Measurements from ENCODE around the gene MAP1S. TPM values are rescaled to one million over a fixed set of nuclear protein-coding genes. Genes with fewer than 3 reads are reported as not detected.

MAP1S gene
- total RNA-seq, 1 donor from 2014 or later = 111 TPM

GRCh38 chr19:17747205-17748098, 28.2 kb downstream of the MAP1S start:
- DNase-seq = peak; percentile 95
- Mint-ChIP-seq H3K27ac (ENCODE audit: unreplicated experiment) (no peak overlapping the region), H3K4me1 (ENCODE audit: low read depth, unreplicated experiment) (no peaks in the 10 kb centered on the region)

GRCh38 chr19:17748884-17749638, 29.8 kb downstream of the MAP1S start:
- peak overlapping the region; percentile 75 for H3K4me3 Mint-ChIP-seq (ENCODE audit: unreplicated experiment)
- no peaks in the 10 kb centered on the region for H3K36me3 Mint-ChIP-seq (ENCODE audit: unreplicated experiment)
- DNase-seq = no peak
- peaks cover 7% of the 10 kb centered on the region for H3K9me3 Mint-ChIP-seq (ENCODE audit: unreplicated experiment)
- peaks cover 7% of the 10 kb centered on the region for H3K27me3 Mint-ChIP-seq (ENCODE audit: unreplicated experiment)
- peaks cover 3% of the 10 kb centered on the region for H3K4me1 Mint-ChIP-seq (ENCODE audit: low read depth, unreplicated experiment)
- H3K27ac Mint-ChIP-seq (ENCODE audit: unreplicated experiment) = no peak overlapping the region
- no peak for TF ChIP-seq CTCF (IDR thresholded peaks at IDR 0.05; ENCODE audit: partially characterized antibody, unreplicated experiment)

More at GRCh38 chr19:17747205-17748098, 28.2 kb downstream of the MAP1S start:
- Mint-ChIP-seq H3K9me3 (ENCODE audit: unreplicated experiment) (peaks cover 7% of the 10 kb centered on the region), H3K4me3 (ENCODE audit: unreplicated experiment) (peak overlapping the region; percentile 77), H3K36me3 (ENCODE audit: unreplicated experiment) (no peaks in the 10 kb centered on the region), H3K27me3 (ENCODE audit: unreplicated experiment) (peaks cover 6% of the 10 kb centered on the region)
- TF ChIP-seq CTCF (IDR thresholded peaks at IDR 0.05; ENCODE audit: partially characterized antibody, unreplicated experiment) = no peak

- no peaks in the 10 kb centered on the region for H3K36me3 Mint-ChIP-seq (ENCODE audit: unreplicated experiment)
- H3K4me1 Mint-ChIP-seq (ENCODE audit: low read depth, unreplicated experiment) = peaks cover 7% of the 10 kb centered on the region
- no peak for DNase-seq
- H3K9me3 Mint-ChIP-seq (ENCODE audit: unreplicated experiment) = peaks cover 9% of the 10 kb centered on the region
- no peak for TF ChIP-seq CTCF (IDR thresholded peaks at IDR 0.05; ENCODE audit: partially characterized antibody, unreplicated experiment)
- H3K4me3 Mint-ChIP-seq (ENCODE audit: unreplicated experiment) = no peak overlapping the region
- H3K27ac Mint-ChIP-seq (ENCODE audit: unreplicated experiment) = peak overlapping the region; percentile 22
- peaks cover 8% of the 10 kb centered on the region for H3K27me3 Mint-ChIP-seq (ENCODE audit: unreplicated experiment)
Observed at GRCh38 chr19:17749912-17750317, 30.6 kb downstream of the MAP1S start.

- H3K4me1 Mint-ChIP-seq (ENCODE audit: low read depth, unreplicated experiment) = peaks cover 20% of the 10 kb centered on the region
- no peak within 1 kb of the TSS for H3K4me3 Mint-ChIP-seq (ENCODE audit: unreplicated experiment)
- no peaks in the 10 kb centered on the region for H3K36me3 Mint-ChIP-seq (ENCODE audit: unreplicated experiment)
- no peak for TF ChIP-seq CTCF (IDR thresholded peaks at IDR 0.05; ENCODE audit: partially characterized antibody, unreplicated experiment)
- peaks cover 6% of the 10 kb centered on the region for H3K27me3 Mint-ChIP-seq (ENCODE audit: unreplicated experiment)
- DNase-seq = no peak
- H3K27ac Mint-ChIP-seq (ENCODE audit: unreplicated experiment) = no peak within 1 kb of the TSS
- H3K9me3 Mint-ChIP-seq (ENCODE audit: unreplicated experiment) = peaks cover 9% of the 10 kb centered on the region
Observed at GRCh38 chr19:17751103-17751911, 32.0 kb downstream of the MAP1S start, which contains the start of gene FCHO1. Gene FCHO1, plus strand, starts transcription at chr19:17751477. Its CDS starts 3,688 bp downstream, at chr19:17755165.

Data from glutamatergic neuron (in vitro differentiated cells).